DMS153 (cell line): ENCODE results near the gene IFIT3.

Source experiments
- DNase-seq: peaks from one replicate; lab custom pipeline; 2025; lab: John Stamatoyannopoulos, UW

IFIT3 gene

GRCh38 chr10:89357975-89358374, 30.2 kb downstream of the IFIT3 start:
- no peak for DNase-seq

GRCh38 chr10:89360157-89360556, 32.4 kb downstream of the IFIT3 start:
- DNase-seq: peak; percentile 16

GRCh38 chr10:89362929-89363328, 35.1 kb downstream of the IFIT3 start:
- no peak for DNase-seq

GRCh38 chr10:89363729-89364442, 36.1 kb downstream of the IFIT3 start:
- DNase-seq: no peak

GRCh38 chr10:89364531-89364930, 36.7 kb downstream of the IFIT3 start:
- no peak for DNase-seq

GRCh38 chr10:89367529-89367928, 39.7 kb downstream of the IFIT3 start:
- DNase-seq: no peak

- no peak for DNase-seq
Observed at GRCh38 chr10:89368129-89368528, 40.3 kb downstream of the IFIT3 start.

- DNase-seq: no peak
Observed at GRCh38 chr10:89369156-89370105, 41.6 kb downstream of the IFIT3 start.

GRCh38 chr10:89371079-89371478, 43.3 kb downstream of the IFIT3 start:
- no peak for DNase-seq

GRCh38 chr10:89371987-89372386, 44.2 kb downstream of the IFIT3 start:
- DNase-seq: no peak

GRCh38 chr10:89373916-89374711, 46.3 kb downstream of the IFIT3 start:
- peak; percentile 85 for DNase-seq

GRCh38 chr10:89374713-89375141, 46.9 kb downstream of the IFIT3 start:
- DNase-seq: no peak

GRCh38 chr10:89377705-89378637, 50.2 kb downstream of the IFIT3 start, which contains the start of gene IFIT1B:
Gene IFIT1B (plus strand): TSS chr10:89378056. CDS start chr10:89378136, 80 bp downstream.
- no peak for DNase-seq

GRCh38 chr10:89379103-89379502, 51.3 kb downstream of the IFIT3 start:
- DNase-seq: no peak

- DNase-seq: no peak
Observed at GRCh38 chr10:89382757-89383156, 55.0 kb downstream of the IFIT3 start.

- no peak for DNase-seq
Observed at GRCh38 chr10:89384474-89385340, 56.9 kb downstream of the IFIT3 start.

GRCh38 chr10:89388806-89389205, 61.0 kb downstream of the IFIT3 start:
- no peak for DNase-seq

GRCh38 chr10:89389254-89389653, 61.5 kb downstream of the IFIT3 start:
- DNase-seq: peak; percentile 30
